ENCODE results near the gene MANBA.
A peak's percentile ranks its signal among the peaks of the same experiment; 100 is the strongest.

Gene MANBA

GRCh38 chr4:102624505-102624904 is 136.3 kb downstream of the MANBA start:
- TF ChIP-seq SIN3A (IDR thresholded peaks at IDR 0.05; ENCODE audit: borderline replicate concordance, insufficient read depth, low read length): no peak

- no peak for TF ChIP-seq POLR2AphosphoS5 (IDR thresholded peaks at IDR 0.05; ENCODE audit: low read depth, low read length)
- no peak for TF ChIP-seq SIN3A (IDR thresholded peaks at IDR 0.05; ENCODE audit: borderline replicate concordance, insufficient read depth, low read length)
- no peak for TF ChIP-seq TAF1 (IDR thresholded peaks at IDR 0.05; ENCODE audit: borderline replicate concordance, insufficient read depth, low read length)
- TF ChIP-seq REST (IDR thresholded peaks at IDR 0.05; ENCODE audit: insufficient read depth in 1 of 2, low read depth in 2 of 2, low read length in 2 of 2): no peak
- TF ChIP-seq FOXP2 (optimal IDR thresholded peaks at IDR 0.05; ENCODE audit: borderline replicate concordance, extremely low read depth, extremely low read length, insufficient read depth): no peak
Observed at GRCh38 chr4:102623622-102624021, 137.1 kb downstream of the MANBA start.

- TF ChIP-seq TAF1 (IDR thresholded peaks at IDR 0.05; ENCODE audit: borderline replicate concordance, insufficient read depth, low read length) (no peak), FOXP2 (optimal IDR thresholded peaks at IDR 0.05; ENCODE audit: borderline replicate concordance, extremely low read depth, extremely low read length, insufficient read depth) (no peak), REST (IDR thresholded peaks at IDR 0.05; ENCODE audit: insufficient read depth in 1 of 2, low read depth in 2 of 2, low read length in 2 of 2) (no peak), POLR2AphosphoS5 (IDR thresholded peaks at IDR 0.05; ENCODE audit: low read depth, low read length) (no peak)
Observed at GRCh38 chr4:102620697-102621497, 139.9 kb downstream of the MANBA start.

- peak; percentile 66 for TF ChIP-seq FOXP2 (optimal IDR thresholded peaks at IDR 0.05; ENCODE audit: borderline replicate concordance, extremely low read depth, extremely low read length, insufficient read depth)
- TF ChIP-seq TAF1 (IDR thresholded peaks at IDR 0.05; ENCODE audit: borderline replicate concordance, insufficient read depth, low read length): no peak
- TF ChIP-seq REST (IDR thresholded peaks at IDR 0.05; ENCODE audit: insufficient read depth in 1 of 2, low read depth in 2 of 2, low read length in 2 of 2): no peak
- 0 out of 2 replicates have a peak, but pooled peaks have one; percentile 34 for TF ChIP-seq POLR2AphosphoS5 (IDR thresholded peaks at IDR 0.05; ENCODE audit: low read depth, low read length)
- TF ChIP-seq SIN3A (IDR thresholded peaks at IDR 0.05; ENCODE audit: borderline replicate concordance, insufficient read depth, low read length): peak; percentile 93; the same call in 1 of the 2 replicates
Observed at GRCh38 chr4:102616636-102617035, 144.1 kb downstream of the MANBA start.

GRCh38 chr4:102614801-102615200 is 146.0 kb downstream of the MANBA start:
- TF ChIP-seq SIN3A (IDR thresholded peaks at IDR 0.05; ENCODE audit: borderline replicate concordance, insufficient read depth, low read length) (no peak), POLR2AphosphoS5 (IDR thresholded peaks at IDR 0.05; ENCODE audit: low read depth, low read length) (no peak), FOXP2 (optimal IDR thresholded peaks at IDR 0.05; ENCODE audit: borderline replicate concordance, extremely low read depth, extremely low read length, insufficient read depth) (no peak), REST (IDR thresholded peaks at IDR 0.05; ENCODE audit: insufficient read depth in 1 of 2, low read depth in 2 of 2, low read length in 2 of 2) (no peak), TAF1 (IDR thresholded peaks at IDR 0.05; ENCODE audit: borderline replicate concordance, insufficient read depth, low read length) (no peak)

Data from PFSK-1 (cell line).